CD4-positive, alpha-beta T cell treated with Interleukin-2 at 100 ng/mL for 4 hours (primary cell): ENCODE data around the gene PBXIP1.
"Not testable (repeated sequence)": the region's sequence is repeated elsewhere in the genome, so short reads cannot be mapped to it uniquely, and the experiment has no call there.

Experiments
- DNase-seq: peaks from one replicate; pipeline ENCODE4 v3.0.0-alpha.2; 2020; ENCODE audit warnings: low spot score

PBXIP1 gene

GRCh38 chr1:154955718-154956543 is at the start of gene PBXIP1:
PBXIP1 (minus strand) TSS chr1:154956099; CDS start chr1:154953721, 2,378 bp downstream.
- peak; percentile 97 for DNase-seq

GRCh38 chr1:155005076-155006011 is 49.4 kb upstream of the PBXIP1 start:
- DNase-seq, result no peak

GRCh38 chr1:155004352-155005075 is 48.6 kb upstream of the PBXIP1 start:
- no peak for DNase-seq

- no peak for DNase-seq
Measured at GRCh38 chr1:155003766-155004351, 48.0 kb upstream of the PBXIP1 start.

- DNase-seq, result no peak
Measured at GRCh38 chr1:155003227-155003765, 47.4 kb upstream of the PBXIP1 start.

- no peak for DNase-seq
Measured at GRCh38 chr1:155002464-155003226, 46.7 kb upstream of the PBXIP1 start, which contains the start of gene ZBTB7B. ZBTB7B (plus strand) TSS chr1:155002802; CDS start chr1:155014661, 11,859 bp downstream.

GRCh38 chr1:155001675-155002463 is 46.0 kb upstream of the PBXIP1 start:
- DNase-seq, result peak; percentile 98

GRCh38 chr1:155001425-155001674 is 45.5 kb upstream of the PBXIP1 start:
- no peak for DNase-seq

- DNase-seq, result peak; percentile 74
Measured at GRCh38 chr1:155000726-155001424, 45.0 kb upstream of the PBXIP1 start.

GRCh38 chr1:155000411-155000725 is 44.5 kb upstream of the PBXIP1 start:
- no peak for DNase-seq

- peak; percentile 43 for DNase-seq
Measured at GRCh38 chr1:154999571-155000410, 43.9 kb upstream of the PBXIP1 start.

GRCh38 chr1:154998818-154999570 is 43.1 kb upstream of the PBXIP1 start:
- peak; percentile 74 for DNase-seq

- DNase-seq, result no peak
Measured at GRCh38 chr1:154998201-154998780, 42.4 kb upstream of the PBXIP1 start.

GRCh38 chr1:154996966-154997701 is 41.2 kb upstream of the PBXIP1 start:
- no peak for DNase-seq

- not testable (repeated sequence) for DNase-seq
Measured at GRCh38 chr1:154995301-154995983, 39.5 kb upstream of the PBXIP1 start.

GRCh38 chr1:154994591-154994990 is 38.7 kb upstream of the PBXIP1 start:
- no peak for DNase-seq
